AG04450 (cell line): ENCODE measurements around the gene CRACR2B. TPM values are rescaled to one million over a fixed set of nuclear protein-coding genes. Genes with fewer than 3 reads are reported as not detected.

ENCODE experiments used
- CTCF ChIA-PET: fragments of 300-600, 350-600 bp; formaldehyde crosslinking; extraction: SDS; loops from one replicate; lab custom pipeline; 2022; ENCODE audit warnings: antibody characterized with exemption, inconsistent platforms; lab: Charles Lee
- POLR2A ChIA-PET: fragments of 350-600 bp; formaldehyde crosslinking; extraction: SDS; loops from one replicate; lab custom pipeline; 2021; ENCODE audit warnings: antibody characterized with exemption, inconsistent platforms; lab: Yijun Ruan, JAX
- DNase-seq: peaks from one replicate; pipeline ENCODE4 v3.0.0-alpha.2; 2011; ENCODE audit warnings: low read depth, low spot score
- H3K27ac ChIP-seq: one replicate; pipeline ENCODE4 v1.5.1; 2012; ENCODE audit warnings: low read depth, low read length, control low read depth
- H3K27me3 ChIP-seq: one replicate; pipeline ENCODE4 v1.6.0; 2012; ENCODE audit warnings: low read length; ENCODE audit not compliant: control insufficient read depth, insufficient read depth
- H3K4me3 ChIP-seq: 2 replicates; pipeline ENCODE4 v1.5.1; 2011; ENCODE audit warnings: mild to moderate bottlenecking, low read depth, low read length, control low read depth
- H3K9me3 ChIP-seq: 2 replicates; pipeline ENCODE4 v1.5.1; 2012; ENCODE audit warnings: low read length; ENCODE audit not compliant: control insufficient read depth, insufficient read depth
- polyA plus RNA-seq: library from polyadenylated mRNA; depleted of rRNA; stranded (reverse); fragments of >200 nt; gene quantifications from 2 replicates; pipeline ENCODE4 v1.2.3, GENCODE V29; 2011
- TF ChIP-seq, protein P1 (sequence below): IDR thresholded peaks from 2 replicates; pipeline ENCODE4 v1.5.1; 2011; ENCODE audit warnings: low read depth, low read length, control low read depth, inconsistent platforms

Gene CRACR2B
- polyA plus RNA-seq, 1 experiment = 0.26 TPM

DNA sequence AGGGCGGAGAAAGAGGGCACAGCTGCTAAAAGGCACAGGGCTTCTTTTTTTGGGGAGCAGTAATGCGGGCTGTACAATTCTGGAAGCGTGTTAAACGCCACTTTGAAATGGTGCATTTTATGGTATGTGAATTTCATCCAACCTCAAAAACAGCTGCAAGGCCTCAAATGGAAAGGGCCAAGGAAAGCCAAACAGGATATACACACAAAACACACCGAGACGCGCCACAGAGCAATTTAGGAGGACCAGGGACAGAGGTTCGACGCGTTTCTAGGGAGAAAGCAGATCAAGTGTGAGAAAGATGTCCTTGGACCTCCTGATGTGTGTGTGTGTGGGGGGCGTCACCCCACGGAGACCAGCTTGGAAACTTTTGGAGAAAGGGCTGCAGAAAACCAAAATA is 46.0 kb downstream of the CRACR2B start:
- POLR2A ChIA-PET = interaction anchor here (2.2 kb wide), 1 partner anchor 14 kb away, joined by 5 read pairs; no protein-coding TSS in a partner anchor
- no peaks in the 10 kb centered on the region for H3K27me3 ChIP-seq
- H3K27ac ChIP-seq = no peak overlapping the region
- DNase-seq = no peak
- H3K9me3 ChIP-seq = no peaks in the 10 kb centered on the region; the same call in 1 of the 2 replicates
- TF ChIP-seq, protein P1, sequence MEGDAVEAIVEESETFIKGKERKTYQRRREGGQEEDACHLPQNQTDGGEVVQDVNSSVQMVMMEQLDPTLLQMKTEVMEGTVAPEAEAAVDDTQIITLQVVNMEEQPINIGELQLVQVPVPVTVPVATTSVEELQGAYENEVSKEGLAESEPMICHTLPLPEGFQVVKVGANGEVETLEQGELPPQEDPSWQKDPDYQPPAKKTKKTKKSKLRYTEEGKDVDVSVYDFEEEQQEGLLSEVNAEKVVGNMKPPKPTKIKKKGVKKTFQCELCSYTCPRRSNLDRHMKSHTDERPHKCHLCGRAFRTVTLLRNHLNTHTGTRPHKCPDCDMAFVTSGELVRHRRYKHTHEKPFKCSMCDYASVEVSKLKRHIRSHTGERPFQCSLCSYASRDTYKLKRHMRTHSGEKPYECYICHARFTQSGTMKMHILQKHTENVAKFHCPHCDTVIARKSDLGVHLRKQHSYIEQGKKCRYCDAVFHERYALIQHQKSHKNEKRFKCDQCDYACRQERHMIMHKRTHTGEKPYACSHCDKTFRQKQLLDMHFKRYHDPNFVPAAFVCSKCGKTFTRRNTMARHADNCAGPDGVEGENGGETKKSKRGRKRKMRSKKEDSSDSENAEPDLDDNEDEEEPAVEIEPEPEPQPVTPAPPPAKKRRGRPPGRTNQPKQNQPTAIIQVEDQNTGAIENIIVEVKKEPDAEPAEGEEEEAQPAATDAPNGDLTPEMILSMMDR = no peak
- CTCF ChIA-PET = no interaction called here
- H3K4me3 ChIP-seq = no peak overlapping the region

DNA sequence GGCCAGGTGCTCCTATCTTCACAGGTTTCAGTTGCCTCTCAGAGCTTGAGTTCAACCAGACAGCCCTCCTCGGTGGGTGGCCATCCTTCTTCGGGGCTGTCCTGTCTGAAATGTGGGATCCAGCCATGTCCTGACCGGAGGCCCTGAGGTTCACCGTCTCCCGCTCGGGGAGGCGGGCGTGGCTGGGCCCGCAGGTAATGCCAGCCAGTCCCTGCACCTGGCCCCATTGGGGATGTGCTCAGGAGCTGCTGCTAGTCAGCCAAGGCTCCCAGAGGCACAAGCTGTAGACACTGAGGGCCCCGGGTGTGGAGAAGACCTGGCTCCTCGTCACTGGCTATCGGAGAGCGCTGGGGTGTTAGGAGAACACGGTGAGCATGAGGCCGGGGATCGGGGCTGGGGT is 47.5 kb downstream of the CRACR2B start:
- DNase-seq = no peak
- TF ChIP-seq, protein P1 = no peak
- POLR2A ChIA-PET = interaction anchor here (1.2 kb wide), 2 partner anchors 9 to 18 kb away, joined by 3 to 6 read pairs; no protein-coding TSS in a partner anchor
- H3K4me3 ChIP-seq = no peak overlapping the region
- CTCF ChIA-PET = interaction anchor here (0.5 kb wide), 1 partner anchor 18 kb away, joined by 6 read pairs; no protein-coding TSS in a partner anchor
- H3K27me3 ChIP-seq = no peaks in the 10 kb centered on the region
- H3K27ac ChIP-seq = no peak overlapping the region
- no peaks in the 10 kb centered on the region; the same call in 1 of the 2 replicates for H3K9me3 ChIP-seq

DNA sequence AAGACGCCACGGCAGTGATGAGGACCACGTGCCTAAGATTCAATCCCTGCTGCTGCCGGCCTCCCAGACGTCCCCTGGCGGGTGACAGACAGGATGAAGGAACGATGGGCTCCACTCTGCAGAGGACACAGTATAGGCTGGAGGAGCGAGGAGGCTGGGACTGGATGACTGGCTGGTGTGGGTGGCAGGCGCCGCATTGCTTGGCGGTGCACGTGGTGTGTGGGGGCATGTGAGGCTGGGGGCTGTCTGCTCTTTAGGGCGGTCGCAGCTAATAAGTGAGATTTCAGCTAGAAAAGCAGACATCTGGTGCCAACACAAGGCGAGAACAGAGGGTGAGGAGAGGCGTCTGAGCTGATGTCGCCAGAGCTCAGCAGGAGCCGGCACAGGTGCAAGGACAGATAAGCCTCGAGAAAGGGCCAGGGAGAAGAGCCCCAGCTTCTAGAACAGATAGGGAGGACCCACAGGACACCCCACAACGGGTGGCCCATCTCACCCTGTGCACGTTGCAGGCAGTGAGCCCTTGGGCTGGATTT is 48.1 kb downstream of the CRACR2B start:
- CTCF ChIA-PET = no interaction called here

DNA sequence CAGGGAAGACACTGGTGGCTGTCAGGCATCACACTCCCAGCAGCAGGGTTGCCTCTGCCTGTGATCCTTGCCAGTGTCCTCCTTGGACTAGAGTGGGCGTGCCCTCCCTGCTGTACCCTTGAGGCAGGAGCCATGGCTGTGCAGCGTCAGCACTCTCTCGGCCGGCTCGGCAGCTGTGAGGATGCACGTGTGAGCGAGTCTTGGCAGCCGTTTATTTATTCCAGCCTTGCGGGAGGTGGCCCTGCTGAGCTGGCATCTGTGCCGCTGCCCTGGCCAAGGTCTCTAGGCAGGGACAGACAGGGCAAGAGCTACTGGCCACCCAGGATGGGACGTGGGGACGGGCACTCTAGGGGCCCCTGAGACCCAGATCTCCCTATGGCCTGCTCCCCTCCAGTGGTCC is 48.8 kb downstream of the CRACR2B start:
- POLR2A ChIA-PET = no interaction called here
- H3K27me3 ChIP-seq = no peaks in the 10 kb centered on the region
- CTCF ChIA-PET = no interaction called here
- no peak for DNase-seq
- no peak overlapping the region for H3K27ac ChIP-seq
- no peaks in the 10 kb centered on the region; the same call in 1 of the 2 replicates for H3K9me3 ChIP-seq
- no peak overlapping the region for H3K4me3 ChIP-seq
- TF ChIP-seq, protein P1 = no peak

More for the DNA sequence above, 48.1 kb downstream of the CRACR2B start:
- no peak overlapping the region for H3K4me3 ChIP-seq
- POLR2A ChIA-PET = no interaction called here
- H3K27ac ChIP-seq = no peak overlapping the region
- TF ChIP-seq, protein P1 = no peak
- H3K27me3 ChIP-seq = no peaks in the 10 kb centered on the region
- no peaks in the 10 kb centered on the region; the same call in 1 of the 2 replicates for H3K9me3 ChIP-seq
- no peak for DNase-seq

DNA sequence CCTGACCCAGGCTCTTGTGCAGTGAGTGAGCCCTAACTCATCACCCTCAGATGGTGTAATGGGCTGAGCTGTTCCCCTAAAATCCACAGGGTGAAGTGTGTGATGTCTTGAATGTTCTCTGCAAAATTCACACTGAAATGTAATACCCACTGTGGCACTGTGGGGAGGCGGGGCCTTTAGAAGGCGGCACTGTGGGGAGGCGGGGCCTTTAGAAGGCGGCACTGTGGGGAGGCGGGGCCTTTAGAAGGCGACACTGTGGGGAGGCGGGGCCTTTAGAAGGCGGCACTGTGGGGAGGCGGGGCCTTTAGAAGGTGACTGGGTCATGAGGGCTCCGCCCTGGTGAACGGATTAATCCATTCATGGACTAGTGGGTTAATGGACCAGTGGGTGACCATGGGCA is 49.8 kb downstream of the CRACR2B start:
- ChIA-PET CTCF (no interaction called here), POLR2A (no interaction called here)
- Histone ChIP-seq H3K27ac (no peak overlapping the region), H3K27me3 (no peaks in the 10 kb centered on the region), H3K4me3 (no peak overlapping the region), H3K9me3 (no peaks in the 10 kb centered on the region; the same call in 1 of the 2 replicates)
- TF ChIP-seq, protein P1 = no peak
- no peak for DNase-seq
